22Rv1 (cell line): Measurements from ENCODE around the gene GPC6.

Experiments used
- H3K27ac ChIP-seq: fragments of 450-650 bp; 2 replicates; pipeline ENCODE4 v1.5.1; 2017
- CTCF ChIP-seq: fragments of 450-650 bp; IDR thresholded peaks from 2 replicates; pipeline ENCODE4 v1.5.1; 2017; ENCODE audit warnings: mild to moderate bottlenecking
- ZFX ChIP-seq: fragments of 450-650 bp; IDR thresholded peaks from 2 replicates; pipeline ENCODE4 v1.6.1; 2017; ENCODE audit warnings: antibody characterized with exemption, borderline replicate concordance

The GPC6 gene

GRCh38 chr13:93784191-93784590, 557.6 kb downstream of the GPC6 start:
- H3K27ac ChIP-seq, result no peak overlapping the region
- TF ChIP-seq CTCF, result no peak
- no peak for TF ChIP-seq ZFX

- H3K27ac ChIP-seq, result no peak overlapping the region
- TF ChIP-seq CTCF (no peak), ZFX (no peak)
These were observed 560.4 kb downstream of the GPC6 start for GRCh38 chr13:93786846-93787489.

- no peak overlapping the region for H3K27ac ChIP-seq
- TF ChIP-seq CTCF (no peak), ZFX (no peak)
These were observed 561.8 kb downstream of the GPC6 start for GRCh38 chr13:93788456-93788855.

GRCh38 chr13:93789058-93789457, 562.5 kb downstream of the GPC6 start:
- no peak for TF ChIP-seq CTCF
- TF ChIP-seq ZFX, result no peak

GRCh38 chr13:93794197-93794885, 567.7 kb downstream of the GPC6 start:
- no peak overlapping the region for H3K27ac ChIP-seq
- TF ChIP-seq ZFX (no peak), CTCF (no peak)

More at GRCh38 chr13:93789058-93789457, 562.5 kb downstream of the GPC6 start:
- no peak overlapping the region for H3K27ac ChIP-seq

GRCh38 chr13:93797463-93797862, 570.9 kb downstream of the GPC6 start:
- TF ChIP-seq CTCF (no peak), ZFX (no peak)
- no peak overlapping the region for H3K27ac ChIP-seq

- TF ChIP-seq CTCF, result no peak
- TF ChIP-seq ZFX, result no peak
These were observed 573.7 kb downstream of the GPC6 start for GRCh38 chr13:93800342-93800741.

More at GRCh38 chr13:93800342-93800741, 573.7 kb downstream of the GPC6 start:
- no peak overlapping the region for H3K27ac ChIP-seq
